Measurements from ENCODE around the gene FARP1.

GRCh38 chr13:98215508-98215907 lies 72.6 kb downstream of the FARP1 start:
- TF ChIP-seq GATA3 (IDR thresholded peaks at IDR 0.05; ENCODE audit: low read depth, low read length) (no peak), GATA2 (IDR thresholded peaks at IDR 0.05; ENCODE audit: low read depth, low read length) (no peak)

Measured in SH-SY5Y (cell line).